Left lung (tissue), 10 donors: ENCODE results near the gene KRTAP5-6. TPM values are rescaled to one million over a fixed set of nuclear protein-coding genes. Genes with fewer than 3 reads are reported as not detected.
A peak's percentile ranks its signal among the peaks of the same experiment; 100 is the strongest.

ENCODE experiments used
- ATAC-seq: fragments of 200-7000 bp; cut with Tn5 transposase; one replicate; pipeline ENCODE4 v1.9.1; 2020; ENCODE audit warnings: moderate library complexity
- DNase-seq, 4 donors: peaks; one replicate each; pipeline ENCODE4 v3.0.0-alpha.2; 2013 to 2020
- H3K27ac ChIP-seq, 2 donors: fragments of 200-600 bp; sonication (generic) in 1 of 2; one replicate each; pipeline versions ENCODE4 v1.5.0 to v1.8.0; 2020 to 2021
- H3K27me3 ChIP-seq, 2 donors: fragments of 200-600 bp; sonication (generic) in 1 of 2; one replicate each; pipeline versions ENCODE4 v1.5.0 to v1.8.0; 2020 to 2021
- H3K36me3 ChIP-seq, 2 donors: fragments of 200-600 bp; sonication (generic) in 1 of 2; one replicate each; pipeline versions ENCODE4 v1.5.0 to v1.8.0; 2020 to 2021
- H3K4me1 ChIP-seq, 2 donors: fragments of 200-600 bp; one replicate each; pipeline ENCODE4 v1.8.0; 2021
- H3K4me3 ChIP-seq, 2 donors: fragments of 200-600 bp; sonication (generic) in 1 of 2; one replicate each; pipeline versions ENCODE4 v1.5.0 to v1.8.0; 2020 to 2021; ENCODE audit warnings: mild to moderate bottlenecking in 1 of 2
- H3K9me3 ChIP-seq, 2 donors: fragments of 200-600 bp; sonication (generic) in 1 of 2; one replicate each; pipeline versions ENCODE4 v1.5.0 to v1.8.0; 2020 to 2021
- intact Hi-C, 2 donors: fragments of 100-400 bp; cut with DNase I; formaldehyde crosslinking; loops; one replicate each; pipeline versions ENCODE4 v1.11.2 to v1.14.2; 2022
- polyA plus RNA-seq, 6 donors: library from polyadenylated mRNA; unstranded; fragments of 120-200 nt; gene quantifications; one replicate each; pipeline ENCODE4 v1.2.1, GENCODE V29; 2013; ENCODE audit not compliant: insufficient read length in 6 of 6
- total RNA-seq, 2 donors: library from RNA; stranded (reverse); fragmentation: NEBNext Ultra II Directional; extraction: Animal tissue kit (Norgen Biotek cat#: 25700); gene quantifications; one replicate each; pipeline ENCODE4 v1.2.1, GENCODE V29; 2021
- TF ChIP-seq, protein P1 (sequence below), 2 donors: fragments of 200-600 bp; sonication (generic) in 1 of 2; IDR thresholded peaks; one replicate each; pipeline versions ENCODE4 v1.5.0 to v1.8.0; 2021; ENCODE audit warnings: antibody characterized with exemption in 2 of 2
- donor health status: DM: no; HTN: yes; CAD: no.
- donor health status: DM: no; HTN: no; CAD: no.

Gene KRTAP5-6
- total and polyA plus RNA-seq, 8 donors = not detected

DNA sequence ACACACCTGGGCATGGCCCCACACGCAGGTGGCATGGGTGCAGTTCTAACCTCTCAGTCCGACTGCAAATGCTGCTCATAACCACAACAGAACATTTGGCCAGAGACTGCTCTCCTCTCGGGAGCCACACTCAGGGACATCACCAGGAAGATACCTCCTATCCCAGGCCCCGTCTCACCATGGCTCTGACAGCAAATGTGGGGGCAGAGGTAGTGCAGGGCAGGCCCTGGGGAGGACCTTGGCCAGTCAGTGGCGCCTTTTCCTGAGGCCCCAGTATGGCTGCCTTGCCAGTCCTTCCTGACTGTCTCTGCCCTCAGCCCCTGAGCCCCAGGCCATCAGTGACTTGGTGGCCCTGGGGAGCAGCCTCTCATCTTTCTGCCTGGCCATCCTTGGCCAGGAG lies 2.8 kb downstream of the KRTAP5-6 start:
- Histone ChIP-seq H3K9me3 (no peaks in the 10 kb centered on the region), H3K27ac (no peak overlapping the region), H3K36me3 (no peaks in the 10 kb centered on the region), H3K4me1 (no peaks in the 10 kb centered on the region), H3K27me3 (peaks cover 4 to 31% of the 10 kb centered on the region in 2 donors), H3K4me3 (no peak overlapping the region)
- ATAC-seq (no peak), DNase-seq (no peak)
- TF ChIP-seq, protein P1, sequence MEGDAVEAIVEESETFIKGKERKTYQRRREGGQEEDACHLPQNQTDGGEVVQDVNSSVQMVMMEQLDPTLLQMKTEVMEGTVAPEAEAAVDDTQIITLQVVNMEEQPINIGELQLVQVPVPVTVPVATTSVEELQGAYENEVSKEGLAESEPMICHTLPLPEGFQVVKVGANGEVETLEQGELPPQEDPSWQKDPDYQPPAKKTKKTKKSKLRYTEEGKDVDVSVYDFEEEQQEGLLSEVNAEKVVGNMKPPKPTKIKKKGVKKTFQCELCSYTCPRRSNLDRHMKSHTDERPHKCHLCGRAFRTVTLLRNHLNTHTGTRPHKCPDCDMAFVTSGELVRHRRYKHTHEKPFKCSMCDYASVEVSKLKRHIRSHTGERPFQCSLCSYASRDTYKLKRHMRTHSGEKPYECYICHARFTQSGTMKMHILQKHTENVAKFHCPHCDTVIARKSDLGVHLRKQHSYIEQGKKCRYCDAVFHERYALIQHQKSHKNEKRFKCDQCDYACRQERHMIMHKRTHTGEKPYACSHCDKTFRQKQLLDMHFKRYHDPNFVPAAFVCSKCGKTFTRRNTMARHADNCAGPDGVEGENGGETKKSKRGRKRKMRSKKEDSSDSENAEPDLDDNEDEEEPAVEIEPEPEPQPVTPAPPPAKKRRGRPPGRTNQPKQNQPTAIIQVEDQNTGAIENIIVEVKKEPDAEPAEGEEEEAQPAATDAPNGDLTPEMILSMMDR (IDR thresholded peaks at IDR 0.05) = no peak
- intact Hi-C loops = no loop called here

DNA sequence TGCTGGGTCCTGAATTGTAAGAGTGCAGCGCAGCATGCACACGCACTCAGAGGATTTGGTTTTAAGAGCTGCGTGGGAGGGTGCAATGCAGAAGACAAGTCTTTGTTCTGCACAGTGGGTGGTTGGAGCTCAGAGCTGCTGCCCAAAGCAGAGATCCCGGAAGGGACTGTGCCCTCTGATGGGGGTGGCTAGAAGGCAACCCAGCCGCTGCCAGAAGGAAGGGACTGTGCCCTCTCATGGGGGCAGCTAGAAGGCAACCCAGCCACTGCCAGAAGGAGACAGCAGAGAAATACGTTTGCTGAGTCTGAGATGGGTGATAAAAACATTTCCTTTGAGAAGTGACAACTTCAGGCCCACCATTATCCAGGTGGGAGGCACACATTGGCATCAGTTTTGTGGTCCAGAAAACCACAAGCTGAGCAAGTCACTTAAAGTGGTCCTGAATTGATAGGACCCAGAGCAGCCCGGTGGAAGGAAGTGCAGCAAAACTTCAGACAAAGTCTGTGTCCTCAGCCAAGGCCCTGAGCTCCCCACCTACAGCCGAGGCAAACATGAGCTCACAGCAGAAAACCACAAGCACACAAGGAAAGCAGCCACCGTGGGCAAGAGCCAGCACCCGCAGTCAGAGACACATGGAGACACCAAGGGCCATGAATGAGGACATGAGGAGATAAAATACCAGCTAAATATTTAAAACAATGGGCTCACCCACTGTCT lies 4.3 kb downstream of the KRTAP5-6 start:
- intact Hi-C loops = no loop called here

DNA sequence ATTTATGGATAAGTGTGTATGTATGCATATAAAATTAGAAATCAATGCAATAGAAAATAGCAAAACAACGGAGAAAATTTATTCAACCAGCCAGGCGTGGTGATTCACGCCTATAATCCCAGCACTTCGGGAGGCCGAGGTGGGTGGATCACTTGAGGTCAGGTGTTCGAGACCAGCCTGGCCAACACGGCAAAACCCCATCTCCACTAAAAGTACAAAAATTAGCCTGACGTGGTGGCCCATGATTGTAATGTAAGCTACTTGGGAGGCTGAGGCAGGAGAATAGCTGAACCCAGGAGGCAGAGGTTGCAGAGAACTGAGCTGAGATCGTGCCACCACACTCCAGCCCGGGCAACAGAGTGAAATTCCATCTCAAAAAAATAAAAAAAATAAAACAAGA lies 5.5 kb downstream of the KRTAP5-6 start:
- Histone ChIP-seq H3K4me3 (no peak overlapping the region), H3K27ac (no peak overlapping the region), H3K36me3 (no peaks in the 10 kb centered on the region), H3K4me1 (no peaks in the 10 kb centered on the region), H3K27me3 (peaks cover 4 to 55% of the 10 kb centered on the region in 2 donors), H3K9me3 (no peaks in the 10 kb centered on the region)
- DNase-seq (no peak), ATAC-seq (no peak)
- TF ChIP-seq, protein P1 (IDR thresholded peaks at IDR 0.05) = no peak
- intact Hi-C loops = no loop called here

More for the DNA sequence above, 4.3 kb downstream of the KRTAP5-6 start:
- ATAC-seq = no peak
- TF ChIP-seq, protein P1 (IDR thresholded peaks at IDR 0.05) = no peak
- Histone ChIP-seq H3K4me1 (no peaks in the 10 kb centered on the region), H3K36me3 (no peaks in the 10 kb centered on the region), H3K4me3 (no peak overlapping the region), H3K27me3 (peaks cover 4 to 43% of the 10 kb centered on the region in 2 donors), H3K27ac (no peak overlapping the region), H3K9me3 (no peaks in the 10 kb centered on the region)
- no peak for DNase-seq

DNA sequence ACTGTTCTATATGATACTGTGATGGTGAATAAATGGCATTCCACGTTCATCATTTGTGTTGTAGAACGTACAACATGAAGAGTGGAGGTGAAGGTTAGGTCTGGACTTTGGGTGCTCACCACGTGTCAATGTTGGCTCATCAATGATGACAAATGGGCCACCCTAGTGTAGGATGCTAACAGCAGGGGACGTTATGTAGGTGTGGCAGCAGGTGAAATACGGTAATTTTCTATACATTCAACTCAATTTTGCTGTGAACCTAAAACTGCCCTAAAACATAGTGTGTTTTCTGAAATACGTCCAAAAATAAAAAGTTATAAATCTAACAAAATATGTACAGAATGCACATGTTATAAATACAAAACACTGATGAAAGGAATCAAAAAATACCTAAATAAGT lies 6.2 kb downstream of the KRTAP5-6 start:
- no peaks in the 10 kb centered on the region for H3K9me3 ChIP-seq
- ATAC-seq (no peak), DNase-seq (no peak)
- no peaks in the 10 kb centered on the region for H3K36me3 ChIP-seq
- H3K4me1 ChIP-seq = no peaks in the 10 kb centered on the region
- H3K27ac ChIP-seq = no peak overlapping the region
- no peak overlapping the region for H3K4me3 ChIP-seq
- peaks cover 4 to 58% of the 10 kb centered on the region in 2 donors for H3K27me3 ChIP-seq
- TF ChIP-seq, protein P1 (IDR thresholded peaks at IDR 0.05) = no peak
- intact Hi-C loops = no loop called here

DNA sequence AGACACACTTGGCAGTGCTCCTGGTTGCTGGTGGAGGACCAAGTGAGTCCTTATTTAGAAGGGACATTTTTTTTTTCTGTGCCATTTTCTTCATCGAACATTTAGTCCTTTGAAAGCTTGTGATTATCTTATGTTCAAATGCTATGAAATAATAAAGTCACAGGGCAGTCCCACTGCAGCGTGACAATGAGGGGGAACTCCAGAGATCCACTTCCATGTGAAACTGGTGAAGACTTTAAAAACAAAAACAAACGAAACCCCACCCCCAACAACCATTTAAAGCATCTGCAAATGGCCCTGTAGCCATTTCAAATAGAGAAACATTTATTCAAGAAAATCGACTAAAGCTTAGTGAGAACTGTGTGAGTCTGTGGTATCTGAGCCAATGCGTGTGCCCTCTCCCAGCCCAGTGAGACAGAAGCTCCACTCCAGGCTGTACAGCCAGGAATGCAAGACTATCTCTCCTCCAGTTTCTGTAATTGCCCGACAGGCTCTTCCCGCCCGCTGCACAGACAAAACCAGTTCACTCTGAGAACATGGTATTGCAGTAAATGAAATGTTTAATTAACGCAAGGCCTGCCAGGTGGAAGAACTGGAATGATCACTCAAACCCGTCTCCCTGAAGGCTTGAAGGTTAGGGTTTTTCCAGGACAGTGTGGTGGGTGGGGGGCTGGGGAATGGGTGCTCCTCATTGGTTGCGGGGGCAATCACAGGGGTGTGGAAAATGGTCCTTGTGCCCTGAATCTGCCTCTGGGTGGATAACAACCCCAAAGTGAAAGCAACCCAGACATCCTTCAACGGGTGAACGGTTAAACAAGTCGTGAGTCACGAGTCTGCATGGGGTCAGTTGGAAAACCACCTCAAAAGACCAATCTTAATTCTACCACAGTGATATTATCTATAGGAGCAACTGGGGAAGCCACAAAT lies 8.4 kb downstream of the KRTAP5-6 start:
- Histone ChIP-seq H3K27ac (no peak overlapping the region), H3K4me3 (no peak overlapping the region), H3K27me3 (peaks cover 4 to 44% of the 10 kb centered on the region in 2 donors), H3K36me3 (no peaks in the 10 kb centered on the region), H3K9me3 (no peaks in the 10 kb centered on the region), H3K4me1 (no peaks in the 10 kb centered on the region)
- peak; percentile 24 for ATAC-seq
- no peak for DNase-seq
- intact Hi-C loops = no loop called here
- TF ChIP-seq, protein P1 (IDR thresholded peaks at IDR 0.05) = no peak
